DND-41 (cell line): ENCODE measurements around the gene METTL13.

Source experiments
- ATAC-seq: fragments of 200-7000 bp; cut with Tn5 transposase; 3 replicates; pipeline ENCODE4 v1.9.1; 2021; ENCODE audit warnings: low read depth; ENCODE audit not compliant: insufficient read depth
- DNase-seq: peaks from one replicate; pipeline ENCODE4 v3.0.0-alpha.2; 2020
- H2AFZ ChIP-seq: 2 replicates; pipeline ENCODE4 v1.6.0; 2012; ENCODE audit warnings: low read depth, low read length
- H3K27ac ChIP-seq: 2 replicates; pipeline ENCODE4 v1.5.1; 2012; ENCODE audit warnings: low read length, inconsistent platforms
- H3K27me3 ChIP-seq: fragments of 200-600 bp; sonication (generic); 2 replicates; pipeline ENCODE4 v1.6.0; 2012; ENCODE audit warnings: low read length, mild to moderate bottlenecking, inconsistent platforms; ENCODE audit not compliant: insufficient read depth, poor library complexity
- H3K36me3 ChIP-seq: 2 replicates; pipeline ENCODE4 v1.5.1; 2012; ENCODE audit warnings: low read length, inconsistent platforms; ENCODE audit not compliant: insufficient read depth
- H3K4me1 ChIP-seq: 2 replicates; pipeline ENCODE4 v1.5.1; 2012; ENCODE audit warnings: mild to moderate bottlenecking, low read length; ENCODE audit not compliant: insufficient read depth
- H3K4me2 ChIP-seq: 2 replicates; pipeline ENCODE4 v1.6.0; 2012; ENCODE audit warnings: mild to moderate bottlenecking, moderate library complexity, low read length, inconsistent platforms; ENCODE audit not compliant: insufficient read depth
- H3K4me3 ChIP-seq, 2 experiments: fragments of 200-600 bp in 1 of 2; shearing (Covaris generic) in 1 of 2; 2 replicates each; pipeline ENCODE4 v1.5.1; 2012 to 2016; ENCODE audit warnings: inconsistent platforms in 2 of 2, low read length in 2 of 2, mild to moderate bottlenecking in 2 of 2, low read depth in 1 of 2, moderate library complexity in 1 of 2
- H3K79me2 ChIP-seq: 2 replicates; pipeline ENCODE4 v1.6.0; 2012; ENCODE audit warnings: low read length, inconsistent platforms; ENCODE audit not compliant: insufficient read depth
- H3K9ac ChIP-seq: 2 replicates; pipeline ENCODE4 v1.6.0; 2012; ENCODE audit warnings: low read depth, mild to moderate bottlenecking, inconsistent platforms, low read length, moderate library complexity
- H3K9me3 ChIP-seq: 2 replicates; pipeline ENCODE4 v1.5.1; 2012; ENCODE audit warnings: low read length, moderate library complexity, mild to moderate bottlenecking, inconsistent platforms; ENCODE audit not compliant: insufficient read depth, severe bottlenecking
- H4K20me1 ChIP-seq: 2 replicates; pipeline ENCODE4 v1.6.0; 2012; ENCODE audit warnings: low read length; ENCODE audit not compliant: insufficient read depth
- EZH2 ChIP-seq: IDR thresholded peaks from 3 replicates; pipeline ENCODE4 v1.6.1; 2012; ENCODE audit warnings: borderline replicate concordance, low read depth, mild to moderate bottlenecking, moderate library complexity, low read length, inconsistent platforms; ENCODE audit not compliant: severe bottlenecking
- TF ChIP-seq, protein P1 (sequence below): IDR thresholded peaks from 2 replicates; pipeline ENCODE4 v1.5.1; 2012; ENCODE audit warnings: borderline replicate concordance, low read length, moderate library complexity, mild to moderate bottlenecking; ENCODE audit not compliant: poor library complexity, severe bottlenecking; ENCODE audit errors: extremely low read depth

Gene METTL13

DNA sequence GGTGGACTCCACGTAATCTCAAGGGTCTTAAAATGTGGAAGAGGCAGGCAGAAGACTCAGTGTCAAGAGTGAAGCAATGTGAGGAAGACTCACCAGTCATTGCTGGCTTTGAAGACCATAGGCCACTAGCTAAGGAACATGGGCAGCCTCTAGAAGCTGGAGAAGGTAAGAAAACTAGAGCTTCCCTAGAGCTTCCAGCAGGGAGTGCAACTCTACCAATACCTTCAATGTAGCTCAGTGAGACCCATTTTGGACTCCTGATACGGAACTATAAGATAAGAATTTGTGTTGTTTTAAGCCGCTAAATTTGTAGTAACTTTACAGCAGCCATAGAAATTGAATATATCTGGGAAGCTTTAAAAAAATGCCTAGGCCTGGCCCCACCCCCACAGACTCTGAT, 18.9 kb downstream of the METTL13 start:
- DNase-seq (no peak), ATAC-seq (no peak)
- no peaks in the 10 kb centered on the region for H3K4me1 ChIP-seq
- no peaks in the 10 kb centered on the region for H3K79me2 ChIP-seq
- H3K9ac ChIP-seq = no peak overlapping the region
- H3K4me3 ChIP-seq = no peak overlapping the region
- H3K4me2 ChIP-seq = no peak overlapping the region
- no peaks in the 10 kb centered on the region for H3K9me3 ChIP-seq
- no peak overlapping the region for H3K27ac ChIP-seq
- no peak overlapping the region for H2AFZ ChIP-seq
- H3K27me3 ChIP-seq = no peaks in the 10 kb centered on the region
- peaks cover 38% of the 10 kb centered on the region for H3K36me3 ChIP-seq
- TF ChIP-seq, protein P1, sequence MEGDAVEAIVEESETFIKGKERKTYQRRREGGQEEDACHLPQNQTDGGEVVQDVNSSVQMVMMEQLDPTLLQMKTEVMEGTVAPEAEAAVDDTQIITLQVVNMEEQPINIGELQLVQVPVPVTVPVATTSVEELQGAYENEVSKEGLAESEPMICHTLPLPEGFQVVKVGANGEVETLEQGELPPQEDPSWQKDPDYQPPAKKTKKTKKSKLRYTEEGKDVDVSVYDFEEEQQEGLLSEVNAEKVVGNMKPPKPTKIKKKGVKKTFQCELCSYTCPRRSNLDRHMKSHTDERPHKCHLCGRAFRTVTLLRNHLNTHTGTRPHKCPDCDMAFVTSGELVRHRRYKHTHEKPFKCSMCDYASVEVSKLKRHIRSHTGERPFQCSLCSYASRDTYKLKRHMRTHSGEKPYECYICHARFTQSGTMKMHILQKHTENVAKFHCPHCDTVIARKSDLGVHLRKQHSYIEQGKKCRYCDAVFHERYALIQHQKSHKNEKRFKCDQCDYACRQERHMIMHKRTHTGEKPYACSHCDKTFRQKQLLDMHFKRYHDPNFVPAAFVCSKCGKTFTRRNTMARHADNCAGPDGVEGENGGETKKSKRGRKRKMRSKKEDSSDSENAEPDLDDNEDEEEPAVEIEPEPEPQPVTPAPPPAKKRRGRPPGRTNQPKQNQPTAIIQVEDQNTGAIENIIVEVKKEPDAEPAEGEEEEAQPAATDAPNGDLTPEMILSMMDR = no peak
- TF ChIP-seq EZH2 = no peak
- no peaks in the 10 kb centered on the region for H4K20me1 ChIP-seq

DNA sequence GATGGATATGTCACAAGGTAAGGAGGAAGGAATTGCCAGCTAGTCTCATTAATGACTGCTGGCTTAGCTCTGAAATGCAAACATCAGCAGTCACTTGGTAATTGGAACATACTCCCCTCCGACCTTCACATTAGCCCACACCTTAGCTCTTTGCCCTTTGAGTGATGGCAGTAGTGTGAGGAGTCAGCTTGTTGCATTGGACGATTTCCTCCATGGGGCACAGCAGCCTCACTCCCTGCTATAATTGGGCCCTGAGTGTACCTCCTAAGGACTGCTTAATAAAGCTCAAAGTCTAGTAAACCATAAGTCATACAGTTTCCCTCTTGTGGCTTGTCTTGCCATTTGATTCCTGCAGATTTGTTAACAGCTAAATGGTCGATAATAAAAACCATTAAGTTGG, 19.4 kb downstream of the METTL13 start:
- Histone ChIP-seq H3K4me1 (no peaks in the 10 kb centered on the region), H3K4me3 (no peak overlapping the region), H3K4me2 (no peak overlapping the region), H2AFZ (no peak overlapping the region), H4K20me1 (no peaks in the 10 kb centered on the region), H3K79me2 (no peaks in the 10 kb centered on the region), H3K36me3 (peaks cover 32% of the 10 kb centered on the region), H3K27ac (no peak overlapping the region), H3K9me3 (no peaks in the 10 kb centered on the region), H3K27me3 (no peaks in the 10 kb centered on the region), H3K9ac (no peak overlapping the region)
- ATAC-seq (no peak), DNase-seq (no peak)
- TF ChIP-seq EZH2 = no peak
- TF ChIP-seq, protein P1 = no peak

DNA sequence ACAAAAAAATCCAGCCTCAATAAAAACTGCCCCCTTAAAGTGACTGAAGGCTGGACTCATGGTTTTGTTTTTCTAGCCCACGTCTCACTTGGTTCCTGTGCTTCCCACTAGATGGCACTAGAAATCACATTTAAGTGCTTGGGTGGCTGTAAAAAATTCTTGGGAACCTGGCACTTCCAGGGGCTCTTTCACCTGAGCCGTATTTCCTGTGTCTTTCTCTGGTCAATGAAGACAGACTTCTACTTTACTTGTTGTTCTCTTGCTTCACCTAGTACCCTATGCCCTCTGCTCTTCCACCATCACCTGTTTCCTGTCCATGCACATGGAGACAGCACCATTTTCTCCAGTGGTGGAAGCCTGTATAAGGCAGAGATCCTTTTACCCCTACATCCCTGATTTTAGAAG, 20.0 kb downstream of the METTL13 start:
- Histone ChIP-seq H3K4me1 (no peaks in the 10 kb centered on the region), H3K4me2 (no peak overlapping the region), H3K27me3 (no peaks in the 10 kb centered on the region), H4K20me1 (no peaks in the 10 kb centered on the region), H3K9ac (no peak overlapping the region), H3K27ac (no peak overlapping the region), H3K79me2 (no peaks in the 10 kb centered on the region), H2AFZ (no peak overlapping the region), H3K36me3 (peaks cover 26% of the 10 kb centered on the region), H3K9me3 (no peaks in the 10 kb centered on the region), H3K4me3 (no peak overlapping the region)
- TF ChIP-seq, protein P1 = peak; percentile 73
- no peak for TF ChIP-seq EZH2
- ATAC-seq = peak; percentile 59
- no peak for DNase-seq

DNA sequence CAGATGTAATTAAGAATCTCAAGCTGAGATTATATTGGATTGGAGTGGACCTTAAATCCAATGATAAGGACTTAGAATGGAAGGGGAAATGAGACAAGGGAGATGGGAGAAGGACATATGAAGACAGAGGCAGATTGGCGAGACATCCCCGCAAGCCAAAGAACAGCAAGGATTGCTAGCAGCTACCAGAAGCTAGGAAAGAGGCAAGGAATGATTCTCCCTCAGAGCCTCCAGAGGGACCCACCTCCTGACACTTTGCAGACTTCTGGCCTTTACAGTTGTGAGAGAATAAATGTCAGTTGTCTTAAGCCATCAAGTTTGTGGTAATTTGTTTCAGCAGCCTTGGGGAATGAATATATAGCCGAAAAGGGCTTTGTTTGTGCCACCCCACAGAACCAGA, 20.7 kb downstream of the METTL13 start:
- DNase-seq = no peak
- Histone ChIP-seq H3K27me3 (no peaks in the 10 kb centered on the region), H3K4me3 (no peak overlapping the region), H3K4me2 (no peak overlapping the region), H3K9ac (no peak overlapping the region), H3K36me3 (peaks cover 19% of the 10 kb centered on the region; the same call in 1 of the 2 replicates), H3K9me3 (no peaks in the 10 kb centered on the region), H2AFZ (no peak overlapping the region), H4K20me1 (no peaks in the 10 kb centered on the region), H3K27ac (no peak overlapping the region), H3K4me1 (no peaks in the 10 kb centered on the region), H3K79me2 (no peaks in the 10 kb centered on the region)
- TF ChIP-seq EZH2 = no peak
- TF ChIP-seq, protein P1 = no peak
- no peak for ATAC-seq
